ENCODE data around the gene ENC1. TPM values are rescaled to one million over a fixed set of nuclear protein-coding genes. Genes with fewer than 3 reads are reported as not detected.

ENC1 gene
- total and polyA plus RNA-seq, 2 of the 4 experiments (the other 2 are of a cell fraction), result 25.6 to 70.8 TPM

DNA sequence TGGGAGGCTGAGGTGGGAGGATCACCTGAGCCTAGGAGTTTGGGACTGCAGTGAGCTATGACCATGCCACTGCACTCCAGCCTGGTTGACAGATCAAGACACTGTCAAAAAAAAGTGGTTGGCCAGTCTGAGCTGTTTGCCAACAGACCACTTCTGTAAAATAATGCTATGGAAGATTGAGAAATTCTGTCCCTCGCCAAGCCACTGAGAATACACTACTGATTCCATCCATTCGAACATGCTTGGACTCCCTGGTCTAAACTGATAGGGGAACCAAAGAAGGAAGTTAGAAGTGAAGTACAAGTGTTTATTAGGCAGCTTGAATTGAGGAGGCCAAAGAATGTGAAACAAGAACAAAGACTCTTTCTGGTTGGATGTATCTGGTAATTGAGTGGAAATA, 27.2 kb downstream of the ENC1 start:
- H3K9me1 ChIP-seq (ENCODE audit: insufficient read depth, low read length), result no peaks in the 10 kb centered on the region
- no peak overlapping the region for H4K91ac ChIP-seq (ENCODE audit: insufficient read depth, low read depth, low read length)
- H3K4me2 ChIP-seq (ENCODE audit: low read depth, low read length), result no peak overlapping the region
- CTCF ChIA-PET, result no interaction called here
- no TSS peak for BruUV-seq (replicated peaks)
- no peak overlapping the region for H3K18ac ChIP-seq (ENCODE audit: low read depth, low read length)
- H3K4me1 ChIP-seq (ENCODE audit: control insufficient read depth, insufficient read depth, low read length), result no peaks in the 10 kb centered on the region
- intact Hi-C loops (cut with micrococcal nuclease), result no loop called here
- TF ChIP-seq POLR2A (IDR thresholded peaks at IDR 0.05; ENCODE audit: low read depth, low read length) (no peak), RCOR1 (IDR thresholded peaks at IDR 0.05; ENCODE audit: insufficient replicate concordance, low read length) (no peak), FOS (IDR thresholded peaks at IDR 0.05; ENCODE audit: low read depth, low read length) (no peak), BHLHE40 (IDR thresholded peaks at IDR 0.05; ENCODE audit: low read depth, low read length) (no peak), MAFK (IDR thresholded peaks at IDR 0.05; ENCODE audit: low read depth, low read length) (no peak), MAZ (IDR thresholded peaks at IDR 0.05; ENCODE audit: borderline replicate concordance, low read depth, low read length) (no peak), RFX5 (IDR thresholded peaks at IDR 0.05; ENCODE audit: low read depth, low read length) (no peak), NFE2L2 (IDR thresholded peaks at IDR 0.05; ENCODE audit: low read depth, low read length) (no peak), MXI1 (IDR thresholded peaks at IDR 0.05; ENCODE audit: borderline replicate concordance, low read depth, low read length) (no peak), CHD1 (IDR thresholded peaks at IDR 0.05; ENCODE audit: low read depth, low read length) (no peak), SMC3 (IDR thresholded peaks at IDR 0.05; ENCODE audit: low read depth, low read length) (no peak), CEBPB (IDR thresholded peaks at IDR 0.05; ENCODE audit: low read depth, low read length) (no peak), RAD21 (IDR thresholded peaks at IDR 0.05; ENCODE audit: low read length) (no peak)
- TF ChIP-seq, protein P1, sequence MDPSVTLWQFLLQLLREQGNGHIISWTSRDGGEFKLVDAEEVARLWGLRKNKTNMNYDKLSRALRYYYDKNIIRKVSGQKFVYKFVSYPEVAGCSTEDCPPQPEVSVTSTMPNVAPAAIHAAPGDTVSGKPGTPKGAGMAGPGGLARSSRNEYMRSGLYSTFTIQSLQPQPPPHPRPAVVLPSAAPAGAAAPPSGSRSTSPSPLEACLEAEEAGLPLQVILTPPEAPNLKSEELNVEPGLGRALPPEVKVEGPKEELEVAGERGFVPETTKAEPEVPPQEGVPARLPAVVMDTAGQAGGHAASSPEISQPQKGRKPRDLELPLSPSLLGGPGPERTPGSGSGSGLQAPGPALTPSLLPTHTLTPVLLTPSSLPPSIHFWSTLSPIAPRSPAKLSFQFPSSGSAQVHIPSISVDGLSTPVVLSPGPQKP (IDR thresholded peaks at IDR 0.05; ENCODE audit: borderline replicate concordance, low read depth, low read length), result no peak
- TF ChIP-seq, protein P2, sequence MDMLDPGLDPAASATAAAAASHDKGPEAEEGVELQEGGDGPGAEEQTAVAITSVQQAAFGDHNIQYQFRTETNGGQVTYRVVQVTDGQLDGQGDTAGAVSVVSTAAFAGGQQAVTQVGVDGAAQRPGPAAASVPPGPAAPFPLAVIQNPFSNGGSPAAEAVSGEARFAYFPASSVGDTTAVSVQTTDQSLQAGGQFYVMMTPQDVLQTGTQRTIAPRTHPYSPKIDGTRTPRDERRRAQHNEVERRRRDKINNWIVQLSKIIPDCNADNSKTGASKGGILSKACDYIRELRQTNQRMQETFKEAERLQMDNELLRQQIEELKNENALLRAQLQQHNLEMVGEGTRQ (IDR thresholded peaks at IDR 0.05; ENCODE audit: low read depth, low read length), result no peak
- TF ChIP-seq, protein P3, sequence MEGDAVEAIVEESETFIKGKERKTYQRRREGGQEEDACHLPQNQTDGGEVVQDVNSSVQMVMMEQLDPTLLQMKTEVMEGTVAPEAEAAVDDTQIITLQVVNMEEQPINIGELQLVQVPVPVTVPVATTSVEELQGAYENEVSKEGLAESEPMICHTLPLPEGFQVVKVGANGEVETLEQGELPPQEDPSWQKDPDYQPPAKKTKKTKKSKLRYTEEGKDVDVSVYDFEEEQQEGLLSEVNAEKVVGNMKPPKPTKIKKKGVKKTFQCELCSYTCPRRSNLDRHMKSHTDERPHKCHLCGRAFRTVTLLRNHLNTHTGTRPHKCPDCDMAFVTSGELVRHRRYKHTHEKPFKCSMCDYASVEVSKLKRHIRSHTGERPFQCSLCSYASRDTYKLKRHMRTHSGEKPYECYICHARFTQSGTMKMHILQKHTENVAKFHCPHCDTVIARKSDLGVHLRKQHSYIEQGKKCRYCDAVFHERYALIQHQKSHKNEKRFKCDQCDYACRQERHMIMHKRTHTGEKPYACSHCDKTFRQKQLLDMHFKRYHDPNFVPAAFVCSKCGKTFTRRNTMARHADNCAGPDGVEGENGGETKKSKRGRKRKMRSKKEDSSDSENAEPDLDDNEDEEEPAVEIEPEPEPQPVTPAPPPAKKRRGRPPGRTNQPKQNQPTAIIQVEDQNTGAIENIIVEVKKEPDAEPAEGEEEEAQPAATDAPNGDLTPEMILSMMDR (conservative IDR thresholded peaks at IDR 0.05; ENCODE audit: low read depth, low read length), result no peak
- H3K36me3 ChIP-seq (ENCODE audit: control insufficient read depth, insufficient read depth, low read length), result no peaks in the 10 kb centered on the region
- no peak overlapping the region for H3K9ac ChIP-seq (ENCODE audit: low read depth, low read length)
- POLR2A ChIA-PET (ENCODE audit: unreplicated experiment), result no interaction called here
- no peaks in the 10 kb centered on the region for H3K79me1 ChIP-seq (ENCODE audit: low read depth in 1 of 2, low read length in 2 of 2)
- H4K5ac ChIP-seq (ENCODE audit: low read depth, low read length), result no peak overlapping the region
- in situ Hi-C loops (cut with MboI; ENCODE audit: low sequenced_read_pairs), result no loop called here
- dilution Hi-C loops (cut with HindIII; ENCODE audit: low sequenced_read_pairs, unreplicated experiment), result no loop called here
- H3K23ac ChIP-seq (ENCODE audit: low read depth, low read length), result no peak overlapping the region
- H3K14ac ChIP-seq (replicated peaks; ENCODE audit: low read depth, low read length), result no peak overlapping the region
- H2BK20ac ChIP-seq (ENCODE audit: low read depth, low read length), result no peak overlapping the region
- ATAC-seq (ENCODE audit: low read depth) (no peak), DNase-seq (no peak)
- H3K27ac ChIP-seq (ENCODE audit: insufficient read depth, low read length), result no peak overlapping the region
- no peak overlapping the region for H4K8ac ChIP-seq (ENCODE audit: low read depth in 2 of 2, low read length in 2 of 2)
- H3K4ac ChIP-seq (ENCODE audit: low read depth, low read length), result no peak overlapping the region
- no peak overlapping the region for H3K4me3 ChIP-seq (ENCODE audit: insufficient read depth, low read depth, low read length)
- WGBS, 2 experiments (ENCODE audit: extremely low coverage in 2 of 2, insufficient read length in 1 of 2), result no CpG with 5 or more reads among the region's 2 CpGs
- H4K20me1 ChIP-seq (ENCODE audit: insufficient read depth, low read length), result no peaks in the 10 kb centered on the region
- H2BK15ac ChIP-seq (ENCODE audit: low read depth, low read length), result no peak overlapping the region
- no peak overlapping the region for H2AK9ac ChIP-seq (replicated peaks; ENCODE audit: low read depth, low read length, poor library complexity)
- H3K27me3 ChIP-seq (ENCODE audit: control insufficient read depth, insufficient read depth, low read length), result peaks cover 11% of the 10 kb centered on the region
- no peaks in the 10 kb centered on the region for H3K9me3 ChIP-seq (ENCODE audit: control insufficient read depth, insufficient read depth, low read length)
- H2BK120ac ChIP-seq (ENCODE audit: low read depth, low read length), result no peak overlapping the region
- H2AK5ac ChIP-seq (ENCODE audit: low read depth, low read length), result no peak overlapping the region
- no peak overlapping the region for H3K56ac ChIP-seq (ENCODE audit: extremely low read depth, insufficient read depth, low read length)
- H2BK5ac ChIP-seq (ENCODE audit: low read depth, low read length, poor library complexity, severe bottlenecking), result no peak overlapping the region
- H2AFZ ChIP-seq (replicated peaks; ENCODE audit: low read length, poor library complexity), result no peak overlapping the region

Data from IMR-90 (cell line).